HuH-7 (cell line): Measurements from ENCODE around the gene IGFBP5.

Experiments
- DNase-seq: peaks from one replicate; pipeline ENCODE4 v3.0.0; 2011; ENCODE audit warnings: low spot score

The IGFBP5 gene

DNA sequence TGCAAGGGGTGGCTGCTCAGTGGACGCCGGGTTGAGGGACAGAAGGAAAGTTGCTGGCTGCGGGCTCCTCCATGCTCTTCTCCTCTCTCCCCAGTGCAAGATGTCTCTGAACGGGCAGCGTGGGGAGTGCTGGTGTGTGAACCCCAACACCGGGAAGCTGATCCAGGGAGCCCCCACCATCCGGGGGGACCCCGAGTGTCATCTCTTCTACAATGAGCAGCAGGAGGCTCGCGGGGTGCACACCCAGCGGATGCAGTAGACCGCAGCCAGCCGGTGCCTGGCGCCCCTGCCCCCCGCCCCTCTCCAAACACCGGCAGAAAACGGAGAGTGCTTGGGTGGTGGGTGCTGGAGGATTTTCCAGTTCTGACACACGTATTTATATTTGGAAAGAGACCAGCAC lies 31.5 kb downstream of the IGFBP5 start:
- no peak for DNase-seq

DNA sequence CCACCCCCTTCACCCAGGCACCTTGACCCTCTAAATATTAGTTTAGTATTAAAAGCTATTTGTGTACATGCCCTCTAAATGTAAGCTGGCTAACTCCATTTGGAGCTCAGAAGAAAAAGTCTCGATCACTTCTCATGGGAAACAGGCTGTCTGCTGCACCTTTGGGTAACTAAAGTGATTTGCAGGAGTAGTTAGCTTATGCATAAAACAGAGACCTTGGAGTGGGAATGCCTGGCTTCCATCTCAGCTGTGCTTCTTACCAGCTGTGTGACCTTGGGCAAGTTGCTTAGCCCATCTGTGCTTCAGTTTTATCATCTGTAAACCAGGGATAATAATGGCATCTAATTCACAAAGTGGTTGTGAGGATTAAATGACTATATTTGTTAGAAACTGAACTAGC lies 32.2 kb downstream of the IGFBP5 start:
- no peak for DNase-seq

DNA sequence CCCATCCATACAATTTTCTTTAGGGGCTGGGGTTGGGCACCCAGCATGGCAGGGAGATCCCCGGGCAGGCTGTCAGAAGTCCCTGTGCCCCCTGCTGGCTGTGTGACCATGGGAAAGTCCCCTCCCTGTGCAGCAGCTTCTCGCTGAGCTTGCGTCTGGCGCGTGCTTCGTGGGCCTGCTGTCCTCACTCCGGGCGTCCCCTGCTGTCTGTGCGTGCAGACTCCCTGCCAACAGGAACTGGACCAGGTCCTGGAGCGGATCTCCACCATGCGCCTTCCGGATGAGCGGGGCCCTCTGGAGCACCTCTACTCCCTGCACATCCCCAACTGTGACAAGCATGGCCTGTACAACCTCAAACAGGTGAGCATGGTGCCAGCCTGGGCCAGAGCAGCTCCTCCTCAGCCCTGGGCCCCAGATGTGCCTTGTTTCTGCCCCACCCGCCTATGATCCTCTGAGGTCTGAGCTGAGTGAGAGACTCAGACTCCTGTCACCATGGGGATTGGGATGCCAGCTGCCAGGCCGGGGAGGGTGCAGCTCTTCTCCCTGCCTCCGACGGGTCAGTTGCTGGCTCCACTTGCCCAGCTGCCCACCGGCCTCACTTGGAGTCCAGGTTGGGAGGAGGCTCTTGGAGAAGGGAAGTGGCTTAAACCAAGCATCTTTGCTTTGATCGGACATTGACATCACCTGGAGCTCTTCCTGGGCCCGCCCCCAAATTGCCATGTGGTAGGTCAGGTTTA lies 33.5 kb downstream of the IGFBP5 start:
- DNase-seq: no peak

DNA sequence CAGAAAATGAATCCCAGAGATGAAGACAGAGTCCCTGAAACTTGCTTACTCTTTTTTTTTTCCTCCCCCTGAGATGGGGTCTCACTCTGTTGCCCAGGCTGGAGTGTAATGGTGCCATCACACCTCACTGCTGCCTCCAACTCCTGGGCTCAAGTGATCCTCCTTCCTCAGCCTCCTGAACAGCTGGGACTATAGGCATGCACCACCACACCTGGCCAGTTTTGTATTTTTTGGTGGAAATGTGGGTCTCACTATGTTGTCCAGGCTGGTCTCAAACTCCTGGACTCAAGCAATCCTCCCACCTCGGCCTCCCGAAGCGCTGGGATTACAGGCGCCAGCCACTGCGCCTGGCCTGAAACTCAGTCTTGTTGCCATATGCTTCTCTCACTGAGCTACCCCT lies 34.3 kb downstream of the IGFBP5 start:
- no peak for DNase-seq

DNA sequence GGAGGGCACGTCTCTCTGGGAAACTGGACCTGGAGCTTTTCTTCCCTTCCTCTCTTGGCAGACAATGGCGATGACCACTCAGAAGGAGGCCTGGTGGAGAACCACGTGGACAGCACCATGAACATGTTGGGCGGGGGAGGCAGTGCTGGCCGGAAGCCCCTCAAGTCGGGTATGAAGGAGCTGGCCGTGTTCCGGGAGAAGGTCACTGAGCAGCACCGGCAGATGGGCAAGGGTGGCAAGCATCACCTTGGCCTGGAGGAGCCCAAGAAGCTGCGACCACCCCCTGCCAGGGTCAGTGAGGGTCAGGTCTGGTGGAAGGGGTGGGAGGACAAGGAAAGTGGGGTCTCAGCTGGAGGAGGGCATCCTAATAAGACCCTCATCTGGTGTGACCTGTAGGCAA lies 34.9 kb downstream of the IGFBP5 start:
- no peak for DNase-seq

DNA sequence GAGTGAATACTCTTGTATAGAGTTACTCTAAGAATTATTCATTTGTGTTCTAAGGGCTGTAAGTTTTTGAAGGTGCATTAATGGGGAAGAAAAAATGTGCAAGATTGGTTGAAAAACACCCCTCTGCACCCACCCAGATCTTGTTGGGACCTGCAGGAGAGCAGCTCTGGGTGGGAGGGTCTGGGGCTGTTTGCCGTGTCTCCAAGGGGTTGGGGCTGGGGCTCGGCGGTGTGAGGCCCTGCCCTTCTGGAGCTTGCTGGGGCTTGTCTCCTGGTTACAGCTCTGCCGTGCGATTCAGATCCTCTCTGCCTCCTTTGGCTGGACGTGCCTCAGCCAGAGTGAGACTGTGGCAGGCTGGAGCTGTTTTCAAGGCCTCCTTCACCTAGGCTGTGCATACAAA lies 36.1 kb downstream of the IGFBP5 start:
- DNase-seq: no peak

DNA sequence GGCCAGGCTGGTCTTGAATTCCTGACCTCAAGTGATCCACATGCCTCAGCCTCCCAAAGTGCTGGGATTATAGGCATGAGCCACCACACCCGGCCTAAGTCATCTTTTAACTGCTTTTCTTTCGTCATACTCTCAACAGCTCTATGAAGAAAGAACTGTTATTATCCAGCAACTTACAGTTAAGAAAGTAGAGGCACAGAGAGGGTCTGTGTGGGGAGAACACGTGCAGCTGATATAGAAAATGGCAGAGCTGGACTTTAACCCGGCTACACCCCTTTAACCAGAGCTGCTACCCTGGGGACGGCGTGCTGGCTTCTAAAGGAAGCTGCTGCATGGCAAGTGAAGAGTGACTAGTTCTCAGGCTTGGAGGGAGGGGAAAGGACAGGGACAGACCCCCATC lies 36.6 kb downstream of the IGFBP5 start:
- DNase-seq: no peak

DNA sequence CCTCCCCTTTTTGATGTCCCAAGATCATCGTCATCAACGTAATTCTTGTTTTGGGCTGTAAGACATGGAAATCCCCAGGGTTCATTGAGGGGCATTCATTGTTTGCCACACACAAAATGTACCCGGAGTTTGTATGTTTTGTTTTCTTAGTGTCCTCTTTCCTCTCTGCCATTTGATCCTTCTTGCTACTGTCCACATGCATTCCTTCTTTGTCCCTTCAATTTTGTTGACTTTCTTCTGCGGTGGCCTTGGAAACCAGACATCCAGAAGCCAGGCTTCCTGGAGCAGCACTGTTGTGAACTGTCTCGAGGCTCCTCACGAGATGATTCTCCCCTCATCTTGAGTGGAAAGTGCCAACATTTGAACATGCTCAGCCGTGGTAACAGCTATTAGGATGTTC lies 37.4 kb downstream of the IGFBP5 start:
- DNase-seq: no peak

DNA sequence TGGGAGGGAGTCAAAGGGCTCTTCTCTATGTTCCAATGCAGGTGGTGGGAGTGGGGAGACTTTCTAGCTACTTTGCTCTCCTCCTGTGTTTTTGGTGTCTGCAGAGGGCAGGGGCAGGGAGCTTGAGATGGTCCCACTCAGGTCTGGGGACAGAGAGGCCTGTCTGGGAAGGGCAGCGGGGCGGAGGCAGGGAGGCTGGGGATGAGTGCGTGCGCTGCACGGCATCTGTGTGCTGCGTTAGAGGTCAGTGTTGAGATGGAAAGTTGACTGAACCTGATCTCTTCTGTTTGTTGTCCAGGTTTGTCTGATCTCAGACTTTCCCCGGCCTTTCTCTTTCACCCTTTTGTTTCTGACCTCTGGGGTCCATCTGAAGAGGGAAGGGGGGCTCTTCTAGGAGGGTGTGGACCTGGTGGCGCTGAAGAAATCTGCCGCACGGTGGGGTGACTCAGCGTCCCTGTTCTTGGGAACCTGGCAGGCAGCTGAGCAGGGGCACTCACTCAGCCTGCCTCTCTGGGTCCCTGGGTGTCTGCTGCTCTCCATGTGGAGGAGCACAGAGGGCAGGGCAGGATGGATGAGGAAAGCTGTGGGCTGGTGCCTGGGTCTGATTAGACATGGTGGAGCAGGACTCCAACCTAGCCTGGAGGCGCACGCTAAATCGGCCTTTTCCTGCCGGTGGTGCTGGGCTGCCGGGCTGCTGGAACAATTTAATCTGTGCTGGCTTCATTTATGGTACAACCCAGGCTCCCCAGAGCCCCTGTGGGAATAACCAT lies 38.1 kb downstream of the IGFBP5 start:
- no peak for DNase-seq

DNA sequence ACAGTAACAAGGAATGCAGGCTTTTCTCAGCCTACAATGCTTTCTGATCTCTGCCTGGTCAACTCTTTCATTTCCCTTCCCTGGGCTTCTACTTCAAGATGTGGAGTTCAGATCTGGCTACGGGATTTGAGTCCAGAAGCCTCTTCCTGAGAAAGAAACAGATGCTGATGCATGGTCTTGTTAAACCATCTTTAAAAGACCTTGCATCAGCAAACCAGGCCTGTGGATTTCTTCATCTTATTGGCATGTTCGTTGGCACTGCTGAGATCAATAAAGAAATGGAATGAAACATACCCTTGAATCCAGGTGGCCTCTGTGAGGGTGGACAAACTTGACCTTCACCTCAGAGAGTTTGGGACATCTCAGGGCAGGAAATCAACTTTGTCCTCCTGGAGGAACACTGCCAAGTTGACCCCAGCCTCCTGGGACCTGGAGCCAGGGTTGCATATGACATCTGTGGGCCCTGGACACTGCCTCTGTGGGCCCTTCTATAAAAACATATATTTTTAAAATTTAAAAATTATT lies 40.8 kb downstream of the IGFBP5 start:
- DNase-seq: no peak

DNA sequence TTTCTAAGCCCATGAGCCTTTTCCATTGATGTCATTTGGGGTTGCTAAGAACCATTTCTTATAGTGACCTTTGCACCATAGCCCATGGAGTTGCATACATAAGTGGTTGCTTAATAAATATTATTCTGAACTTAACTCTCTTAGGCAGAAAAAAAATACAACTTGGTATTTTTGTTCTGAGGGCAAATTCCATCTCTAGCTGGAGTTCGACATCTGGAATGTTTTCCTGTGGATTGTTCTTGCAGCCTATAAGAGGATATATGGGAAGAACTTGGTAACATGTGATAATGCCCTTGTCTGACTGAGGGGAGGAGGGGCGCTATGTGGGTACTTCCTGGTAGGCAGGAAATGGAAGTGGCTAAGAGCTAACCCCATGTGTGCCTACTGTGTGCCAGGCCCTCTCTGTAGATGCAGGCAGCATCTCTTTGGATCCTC lies 41.4 kb downstream of the IGFBP5 start:
- no peak for DNase-seq

DNA sequence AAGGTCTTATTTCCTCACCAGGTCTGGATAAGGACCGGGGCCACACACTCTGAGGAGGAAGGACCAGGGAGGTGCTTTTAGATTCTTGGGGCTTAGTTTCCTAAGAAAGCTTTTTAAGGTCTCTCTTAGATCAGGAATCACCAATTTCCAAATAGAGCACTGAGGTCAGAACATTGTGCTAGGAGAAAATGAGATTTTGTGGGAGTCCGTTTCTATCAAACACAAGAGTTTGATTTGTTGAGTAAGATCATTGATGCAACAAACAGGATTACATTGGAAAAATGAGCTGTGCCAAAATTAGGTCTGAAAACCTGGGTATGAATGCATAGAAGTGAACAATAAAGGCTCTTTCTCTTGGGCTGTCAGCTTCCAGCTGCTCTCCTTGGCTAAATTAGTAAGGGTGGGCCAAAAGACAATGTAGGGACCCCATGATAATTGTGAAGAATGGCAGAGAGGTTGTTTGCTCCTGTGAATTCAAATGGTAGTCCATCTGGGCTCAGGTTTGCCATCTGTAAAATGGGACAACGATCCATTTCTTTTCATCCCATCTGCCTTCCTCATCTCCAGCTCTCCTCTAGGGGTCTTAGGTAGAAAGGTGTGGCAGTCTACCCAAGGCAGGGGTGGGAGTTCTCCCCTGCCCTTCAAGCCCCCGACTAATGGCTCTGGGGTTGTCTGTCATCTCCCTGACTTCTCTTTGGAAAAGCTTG lies 42.1 kb downstream of the IGFBP5 start:
- DNase-seq: no peak

DNA sequence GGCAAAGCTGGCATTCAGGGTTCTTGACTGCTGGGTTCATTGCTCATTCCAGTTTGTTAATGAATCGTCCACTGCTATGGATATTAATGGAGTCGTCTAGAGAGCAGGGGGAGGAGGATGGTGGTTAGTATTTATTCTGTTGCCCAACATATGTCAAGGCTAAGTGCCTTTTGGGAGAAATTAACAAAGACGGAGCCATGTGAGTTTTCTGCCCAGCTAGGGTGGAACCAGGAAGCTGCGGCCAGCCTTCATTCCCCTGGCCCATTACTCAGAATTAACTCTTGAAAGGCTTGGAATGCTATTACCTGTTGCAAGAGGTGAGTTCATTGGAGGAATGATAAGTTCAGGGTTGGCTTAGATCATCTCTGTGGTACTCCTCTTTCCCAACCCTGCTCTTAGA lies 42.8 kb downstream of the IGFBP5 start:
- no peak for DNase-seq

DNA sequence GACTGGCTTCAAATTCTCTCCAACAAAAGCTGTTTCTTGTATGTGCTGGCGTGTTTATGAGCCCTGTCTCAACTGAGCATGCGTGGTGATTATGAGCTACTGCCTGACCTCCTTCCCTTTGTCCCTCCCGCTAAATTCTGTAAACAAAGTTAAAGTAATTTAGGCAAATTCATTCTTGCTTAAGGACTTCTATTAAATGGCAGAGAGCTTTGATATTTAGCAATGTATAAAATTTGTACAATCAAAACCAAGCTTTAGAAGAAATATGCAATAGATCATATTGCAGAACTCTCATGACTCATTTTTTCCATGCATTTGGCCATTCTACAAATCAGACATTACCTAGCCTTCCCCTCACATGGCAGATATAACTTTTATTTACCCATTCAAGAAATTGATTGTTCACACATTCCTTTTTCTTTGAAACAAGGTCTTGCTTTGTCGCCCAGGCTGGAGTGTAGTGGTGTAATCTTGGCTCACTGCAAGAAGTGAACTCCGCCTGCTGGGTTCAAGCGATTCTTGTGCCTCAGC lies 43.9 kb downstream of the IGFBP5 start:
- DNase-seq: no peak

DNA sequence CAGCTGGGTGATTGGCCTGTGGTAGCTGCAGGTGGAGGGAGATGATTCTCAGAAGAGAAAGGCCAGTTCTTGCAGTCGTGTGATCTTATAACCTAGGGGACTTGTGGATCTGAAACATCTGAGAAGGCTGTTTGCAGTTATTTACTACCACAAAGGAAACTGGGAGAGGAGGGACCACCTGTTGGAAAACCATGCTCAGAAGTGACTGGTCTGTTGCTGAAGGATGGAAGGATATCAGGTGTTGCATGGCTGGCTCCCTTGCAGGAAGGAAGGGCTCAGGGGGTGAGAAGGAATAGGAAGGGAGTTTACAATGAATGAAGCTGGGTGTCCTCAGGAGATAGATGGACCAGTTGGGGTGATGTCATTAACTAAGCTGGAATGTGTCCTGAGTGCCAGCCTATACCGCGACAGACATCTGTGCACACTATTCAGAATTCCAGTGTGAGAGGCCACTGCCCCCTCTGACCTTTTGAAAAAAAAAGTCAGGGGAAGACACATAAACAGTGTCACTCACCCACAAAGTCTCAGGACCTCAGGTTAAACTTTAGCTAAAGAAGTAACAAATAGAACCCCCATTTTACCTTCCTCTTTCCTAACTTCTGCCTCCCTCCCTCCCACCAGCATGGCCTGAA lies 44.6 kb downstream of the IGFBP5 start:
- DNase-seq: no peak

DNA sequence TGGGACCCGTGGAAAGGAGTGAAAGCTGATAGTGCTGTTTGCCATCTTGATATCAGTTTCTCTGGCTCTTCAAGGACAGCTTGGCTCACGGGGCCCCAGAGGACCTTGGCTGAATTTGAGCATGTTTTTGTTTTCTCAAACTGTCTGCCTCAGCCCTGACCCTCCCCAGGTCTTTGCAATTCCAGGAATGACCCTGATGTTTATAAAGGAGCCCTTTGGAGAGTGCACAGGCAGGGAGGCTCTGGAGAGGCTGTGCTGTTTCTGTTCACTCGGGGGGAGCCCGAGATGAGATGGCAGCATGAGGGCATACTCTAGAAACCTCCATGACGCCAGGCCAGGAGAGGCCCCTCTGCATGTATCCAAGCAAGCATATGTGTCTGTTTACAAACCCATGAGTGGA lies 45.8 kb downstream of the IGFBP5 start:
- no peak for DNase-seq

DNA sequence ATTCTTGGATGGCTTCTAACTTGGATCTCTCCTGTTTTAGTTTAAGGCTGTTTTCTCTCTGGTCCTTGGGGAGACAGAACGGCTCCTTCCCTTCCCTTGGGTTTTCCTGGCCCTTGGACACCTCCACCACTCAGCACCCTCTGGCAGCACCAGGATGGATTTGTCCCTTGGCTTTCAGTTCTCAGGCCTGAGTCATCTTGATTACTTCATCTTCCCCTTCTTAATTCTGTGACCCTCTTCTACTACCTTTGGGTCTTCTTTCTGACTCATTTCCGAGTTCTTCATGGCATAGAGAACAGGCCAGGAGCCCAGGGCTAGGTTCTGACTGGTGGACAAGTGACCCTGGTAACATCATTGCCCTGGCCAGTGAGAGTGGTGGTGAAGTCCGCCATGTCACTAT lies 47.2 kb downstream of the IGFBP5 start:
- no peak for DNase-seq

DNA sequence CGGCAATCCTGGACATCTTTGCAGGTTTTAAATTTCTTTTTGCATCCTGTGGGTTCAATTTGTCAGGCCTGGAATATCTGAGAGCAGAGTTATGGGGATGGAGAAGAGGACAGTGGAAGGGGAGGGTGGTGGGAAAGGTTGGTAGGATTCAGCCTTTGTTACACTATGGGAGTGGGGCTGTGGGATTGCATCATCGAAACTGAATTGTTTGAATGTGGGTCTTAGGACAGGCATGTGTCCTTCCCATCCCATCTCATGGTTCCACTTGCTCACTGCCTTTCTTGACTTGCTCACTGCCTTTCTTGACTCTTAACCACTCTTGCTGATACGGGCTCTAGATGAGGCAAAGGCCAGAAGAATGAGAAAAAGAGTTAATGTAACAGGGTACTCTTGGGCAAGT lies 49.2 kb downstream of the IGFBP5 start:
- no peak for DNase-seq

DNA sequence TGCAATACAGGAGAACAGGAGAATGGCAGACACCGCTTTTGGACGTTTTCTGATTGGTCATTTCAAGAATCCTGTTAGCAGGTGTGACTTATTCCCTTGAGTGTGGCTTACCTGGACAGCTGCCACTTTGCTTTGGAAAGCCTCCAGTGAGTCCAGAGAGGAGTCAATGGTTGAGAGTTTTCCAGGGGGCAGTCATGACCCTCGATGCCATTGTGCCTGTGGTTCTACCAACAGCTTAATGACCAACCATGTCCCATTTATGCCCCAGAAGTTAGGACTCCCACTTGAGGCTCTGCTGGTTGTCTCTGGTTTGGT lies 49.8 kb downstream of the IGFBP5 start:
- DNase-seq: no peak

DNA sequence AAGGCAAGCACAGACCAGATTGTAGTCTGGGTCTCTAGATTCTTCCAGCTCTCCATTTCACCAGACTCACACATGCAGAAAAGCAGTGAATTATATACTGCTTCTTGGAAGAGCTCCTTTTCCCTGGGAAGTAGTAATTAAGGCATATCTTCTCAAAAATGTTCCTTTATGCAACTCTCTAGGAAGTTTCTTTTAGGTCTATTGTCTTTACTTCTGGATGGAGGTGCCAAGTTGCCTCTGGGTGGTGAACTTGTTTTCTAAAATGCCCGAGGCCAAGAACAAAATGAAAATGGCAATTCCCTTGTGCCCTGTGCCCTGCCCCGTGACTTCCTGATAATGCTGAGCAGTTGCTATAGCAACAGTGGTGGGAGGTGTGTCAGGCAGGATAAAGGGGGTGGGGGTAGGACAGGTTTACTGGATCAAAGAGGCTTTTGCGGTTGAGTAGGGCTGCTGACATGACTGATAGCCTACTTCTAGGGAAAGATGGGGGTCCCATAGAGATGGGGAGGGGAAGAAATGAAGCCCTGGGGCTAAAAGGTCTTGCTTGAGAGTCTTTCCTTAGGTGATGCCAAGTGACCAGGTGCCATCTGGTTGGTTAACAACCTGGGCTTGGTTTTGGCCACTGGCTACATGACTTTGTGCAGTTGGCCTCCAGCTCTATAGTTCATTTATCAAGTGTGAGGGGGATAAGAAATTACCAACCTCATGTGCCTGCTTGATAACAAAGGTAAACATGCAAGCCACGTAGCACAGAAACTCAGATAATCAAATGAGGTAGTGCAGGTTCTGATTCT lies 50.3 kb downstream of the IGFBP5 start:
- DNase-seq: no peak

DNA sequence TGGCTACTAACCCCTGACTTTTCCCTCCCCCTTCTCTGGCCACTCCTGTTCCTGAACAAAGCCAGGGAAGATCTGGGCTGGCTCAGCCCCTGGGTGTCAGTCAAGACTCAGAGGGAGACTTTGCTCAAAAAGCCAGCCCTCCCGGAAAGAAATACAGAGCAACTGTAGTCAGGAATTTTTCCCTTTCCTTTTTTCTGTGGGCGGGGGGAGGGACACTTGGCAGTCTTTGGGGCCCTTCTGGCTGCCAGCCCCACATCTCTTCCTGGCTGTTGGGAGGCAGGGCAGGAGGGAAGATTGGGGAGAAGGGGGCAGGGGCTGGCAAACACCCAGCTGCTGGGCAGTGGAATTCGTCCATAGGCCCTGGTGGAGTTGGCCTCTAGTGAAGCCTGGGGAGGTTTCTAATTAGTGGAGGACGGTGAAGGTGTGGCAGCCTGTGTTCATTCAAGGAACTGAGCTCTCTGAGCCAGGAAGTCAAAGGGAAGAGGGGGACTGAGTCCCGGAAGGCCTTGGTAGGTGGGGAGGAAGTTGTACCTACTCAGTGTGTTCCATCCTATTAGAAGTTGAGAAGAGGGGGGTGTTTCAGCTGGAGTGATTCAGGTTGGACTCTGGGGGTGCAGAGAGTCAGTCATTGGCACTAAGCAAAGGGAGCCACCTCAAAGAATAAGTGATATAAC lies 51.2 kb downstream of the IGFBP5 start:
- DNase-seq: no peak
